ENCODE measurements around the gene PHACTR1. TPM values are rescaled to one million over a fixed set of nuclear protein-coding genes. Genes with fewer than 3 reads are reported as not detected.

The PHACTR1 gene
- total and polyA plus RNA-seq, 9 of the 15 experiments (the other 6 are each of a cell fraction or from before 2014, with no cell fraction given), result 11.5 to 32.6 (median 22.0) TPM

DNA sequence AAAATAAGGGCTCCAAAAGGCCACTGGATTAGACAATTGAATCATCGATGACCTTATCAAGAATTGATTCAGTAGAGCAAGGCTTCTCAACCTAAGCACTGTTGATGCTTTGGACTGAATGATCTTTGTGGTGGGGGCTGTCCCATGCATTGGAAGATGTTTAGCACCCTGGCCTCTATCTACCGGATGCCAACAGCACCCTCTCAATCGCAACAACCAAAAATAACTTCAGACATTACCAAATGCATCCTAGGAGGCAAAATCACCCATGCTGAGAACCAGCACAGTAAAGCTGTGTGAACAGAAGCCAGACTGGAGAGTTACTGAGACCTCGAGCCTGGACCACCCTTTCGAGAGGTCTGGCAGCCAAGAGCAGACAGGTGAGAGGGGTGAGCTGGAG, 544.3 kb downstream of the PHACTR1 start:
- 46% methylated on average over 5 of the region's 5 CpGs for WGBS (ENCODE audit: insufficient coverage, low coverage, missing lambda C conversion rate)
- intact Hi-C loops (cut with micrococcal nuclease), result no loop called here
- Histone ChIP-seq H3K9me3 (replicated peaks; ENCODE audit: control insufficient read depth, insufficient read depth, low read depth, low read length) (no peaks in the 10 kb centered on the region), H3K27ac (ENCODE audit: extremely low read depth, low read depth, low read length) (no peak overlapping the region), H3K4me3 (no peak overlapping the region), H4K20me1 (replicated peaks; ENCODE audit: control insufficient read depth, insufficient read depth, low read length) (no peaks in the 10 kb centered on the region), H3K9me1 (ENCODE audit: control insufficient read depth, insufficient read depth, low read length) (no peaks in the 10 kb centered on the region), H3K79me2 (ENCODE audit: control insufficient read depth, insufficient read depth, low read length) (no peaks in the 10 kb centered on the region), H3K36me3 (ENCODE audit: control insufficient read depth, insufficient read depth, low read length) (no peaks in the 10 kb centered on the region), H3K4me1 (replicated peaks in 1 of 2; ENCODE audit: control insufficient read depth in 2 of 2, insufficient read depth in 2 of 2, low read length in 2 of 2) (peaks cover 0 to 7% of the 10 kb centered on the region in 2 experiments; a peak in 4 of 5 replicates), H3K27me3 (ENCODE audit: control insufficient read depth in 2 of 2, insufficient read depth in 2 of 2, low read length in 2 of 2) (no peaks in the 10 kb centered on the region), H2AFZ (ENCODE audit: low read depth, low read length) (no peak overlapping the region), H3K9ac (ENCODE audit: insufficient read depth in 1 of 2, low read depth in 2 of 2, low read length in 2 of 2) (no peak overlapping the region; a peak in 1 of 4 replicates), H3K4me2 (ENCODE audit: insufficient read depth, low read length) (no peak overlapping the region)
- ATAC-seq, result no peak
- no peak for FAIRE-seq
- TF ChIP-seq, protein P1, sequence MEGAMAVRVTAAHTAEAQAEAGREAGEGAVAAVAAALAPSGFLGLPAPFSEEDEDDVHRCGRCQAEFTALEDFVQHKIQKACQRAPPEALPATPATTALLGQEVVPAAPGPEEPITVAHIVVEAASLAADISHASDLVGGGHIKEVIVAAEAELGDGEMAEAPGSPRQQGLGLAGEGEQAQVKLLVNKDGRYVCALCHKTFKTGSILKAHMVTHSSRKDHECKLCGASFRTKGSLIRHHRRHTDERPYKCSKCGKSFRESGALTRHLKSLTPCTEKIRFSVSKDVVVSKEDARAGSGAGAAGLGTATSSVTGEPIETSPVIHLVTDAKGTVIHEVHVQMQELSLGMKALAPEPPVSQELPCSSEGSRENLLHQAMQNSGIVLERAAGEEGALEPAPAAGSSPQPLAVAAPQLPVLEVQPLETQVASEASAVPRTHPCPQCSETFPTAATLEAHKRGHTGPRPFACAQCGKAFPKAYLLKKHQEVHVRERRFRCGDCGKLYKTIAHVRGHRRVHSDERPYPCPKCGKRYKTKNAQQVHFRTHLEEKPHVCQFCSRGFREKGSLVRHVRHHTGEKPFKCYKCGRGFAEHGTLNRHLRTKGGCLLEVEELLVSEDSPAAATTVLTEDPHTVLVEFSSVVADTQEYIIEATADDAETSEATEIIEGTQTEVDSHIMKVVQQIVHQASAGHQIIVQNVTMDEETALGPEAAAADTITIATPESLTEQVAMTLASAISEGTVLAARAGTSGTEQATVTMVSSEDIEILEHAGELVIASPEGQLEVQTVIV (CRISPR knock-in tag; IDR thresholded peaks at IDR 0.05; ENCODE audit: borderline replicate concordance), result no peak
- no peak for TF ChIP-seq ETV5 (CRISPR knock-in tag; IDR thresholded peaks at IDR 0.05; ENCODE audit: low read depth)
- no peak for TF ChIP-seq CBX3 (IDR thresholded peaks at IDR 0.05; ENCODE audit: borderline replicate concordance in 1 of 2, low read length in 2 of 2)
- TF ChIP-seq HDAC6 (IDR thresholded peaks at IDR 0.05; ENCODE audit: low read depth, low read length), result no peak
- TF ChIP-seq, protein P2, sequence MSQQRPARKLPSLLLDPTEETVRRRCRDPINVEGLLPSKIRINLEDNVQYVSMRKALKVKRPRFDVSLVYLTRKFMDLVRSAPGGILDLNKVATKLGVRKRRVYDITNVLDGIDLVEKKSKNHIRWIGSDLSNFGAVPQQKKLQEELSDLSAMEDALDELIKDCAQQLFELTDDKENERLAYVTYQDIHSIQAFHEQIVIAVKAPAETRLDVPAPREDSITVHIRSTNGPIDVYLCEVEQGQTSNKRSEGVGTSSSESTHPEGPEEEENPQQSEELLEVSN (IDR thresholded peaks at IDR 0.05; ENCODE audit: borderline replicate concordance in 1 of 2, extremely low read depth in 1 of 2, insufficient read depth in 1 of 2, insufficient read length in 1 of 2, low read depth in 1 of 2, low read length in 1 of 2, poor library complexity in 1 of 2, severe bottlenecking in 1 of 2), result no peak
- no peak for TF ChIP-seq SMARCE1 (IDR thresholded peaks at IDR 0.05)
- TF ChIP-seq, protein P3, sequence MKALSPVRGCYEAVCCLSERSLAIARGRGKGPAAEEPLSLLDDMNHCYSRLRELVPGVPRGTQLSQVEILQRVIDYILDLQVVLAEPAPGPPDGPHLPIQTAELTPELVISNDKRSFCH (CRISPR knock-in tag; IDR thresholded peaks at IDR 0.05), result no peak
- TF ChIP-seq, protein P3 (tag; IDR thresholded peaks at IDR 0.05), result no peak
- TF ChIP-seq, protein P4, sequence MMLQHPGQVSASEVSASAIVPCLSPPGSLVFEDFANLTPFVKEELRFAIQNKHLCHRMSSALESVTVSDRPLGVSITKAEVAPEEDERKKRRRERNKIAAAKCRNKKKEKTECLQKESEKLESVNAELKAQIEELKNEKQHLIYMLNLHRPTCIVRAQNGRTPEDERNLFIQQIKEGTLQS (IDR thresholded peaks at IDR 0.05), result no peak
- TF ChIP-seq, protein P4 (CRISPR knock-in tag; conservative IDR thresholded peaks at IDR 0.05), result no peak
- no peak for TF ChIP-seq NR4A1 (CRISPR knock-in tag; IDR thresholded peaks at IDR 0.05)
- TF ChIP-seq NR4A1 (tag; IDR thresholded peaks at IDR 0.05), result no peak
- TF ChIP-seq BRCA1 (IDR thresholded peaks at IDR 0.05), result no peak
- no peak for TF ChIP-seq BRCA1 (CRISPR knock-in tag; IDR thresholded peaks at IDR 0.05)
- no peak for TF ChIP-seq BRD4 (IDR thresholded peaks at IDR 0.05)
- no peak for TF ChIP-seq NCOA6 (IDR thresholded peaks at IDR 0.05)
- no peak for TF ChIP-seq RAD51 (IDR thresholded peaks at IDR 0.05; ENCODE audit: borderline replicate concordance, low read depth)
- no peak for TF ChIP-seq MCM5 (IDR thresholded peaks at IDR 0.05; ENCODE audit: low read depth)
- no peak for TF ChIP-seq ZNF197 (CRISPR knock-in tag; IDR thresholded peaks at IDR 0.05; ENCODE audit: low read depth)
- no peak for DNase-seq (ENCODE audit: extremely low read depth in 1 of 4, low spot score in 3 of 4)
- in situ Hi-C loops (cut with MboI), result no loop called here
- POLR2A ChIA-PET, result interaction anchor here (4.2 kb wide), 1 partner anchor 9 kb away, joined by 33 read pairs; no protein-coding TSS in a partner anchor
- CTCF ChIA-PET (ENCODE audit: low intra/inter-chr PET ratio), result no interaction called here
- no TSS peak for BruUV-seq (replicated peaks)
